Right lobe of liver (tissue), 4 donors: ENCODE measurements around the gene NEK2.

Source experiments
- POLR2A ChIP-seq: fragments of 450-650 bp; IDR thresholded peaks from one replicate; pipeline ENCODE4 v1.6.1; 2017; ENCODE audit warnings: antibody characterized with exemption, mild to moderate bottlenecking
- TF ChIP-seq, protein P1 (sequence below), 4 donors: fragments of 200-600 bp in 3 of 4; fragments of 450-650 bp in 1 of 4; IDR thresholded peaks; one replicate each; pipeline versions ENCODE4 v1.5.1 to v1.8.0; 2016 to 2022; ENCODE audit warnings: antibody characterized with exemption in 4 of 4, mild to moderate bottlenecking in 2 of 4
- donor health status: DM: no; HTN: no; CAD: no.
- donor health status: DM: no; HTN: no; CAD: no.
- donor health status: DM: no; HTN: yes; CAD: no.

DNA sequence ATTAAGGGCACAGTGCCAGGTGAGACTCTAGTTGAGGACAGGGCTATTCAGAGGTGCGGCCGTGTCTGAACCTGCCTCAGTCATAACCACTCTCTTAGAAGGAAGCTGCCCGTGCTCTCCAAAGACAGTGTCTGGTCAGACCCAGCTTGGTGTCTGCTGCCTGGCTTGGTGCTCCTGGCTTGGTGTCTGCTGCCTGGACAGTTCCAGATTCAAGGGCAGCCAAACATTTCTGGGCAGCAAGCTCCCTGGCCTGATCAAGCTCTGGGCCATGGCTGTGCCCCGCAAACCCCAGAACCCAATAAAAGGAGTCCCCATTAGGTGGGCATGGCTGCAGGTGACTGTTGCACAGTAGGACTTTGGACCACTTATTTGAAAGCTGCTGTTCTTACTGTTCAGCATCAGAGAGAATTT is 27.7 kb downstream of the NEK2 start:
- no peak for TF ChIP-seq POLR2A
- TF ChIP-seq, protein P1, sequence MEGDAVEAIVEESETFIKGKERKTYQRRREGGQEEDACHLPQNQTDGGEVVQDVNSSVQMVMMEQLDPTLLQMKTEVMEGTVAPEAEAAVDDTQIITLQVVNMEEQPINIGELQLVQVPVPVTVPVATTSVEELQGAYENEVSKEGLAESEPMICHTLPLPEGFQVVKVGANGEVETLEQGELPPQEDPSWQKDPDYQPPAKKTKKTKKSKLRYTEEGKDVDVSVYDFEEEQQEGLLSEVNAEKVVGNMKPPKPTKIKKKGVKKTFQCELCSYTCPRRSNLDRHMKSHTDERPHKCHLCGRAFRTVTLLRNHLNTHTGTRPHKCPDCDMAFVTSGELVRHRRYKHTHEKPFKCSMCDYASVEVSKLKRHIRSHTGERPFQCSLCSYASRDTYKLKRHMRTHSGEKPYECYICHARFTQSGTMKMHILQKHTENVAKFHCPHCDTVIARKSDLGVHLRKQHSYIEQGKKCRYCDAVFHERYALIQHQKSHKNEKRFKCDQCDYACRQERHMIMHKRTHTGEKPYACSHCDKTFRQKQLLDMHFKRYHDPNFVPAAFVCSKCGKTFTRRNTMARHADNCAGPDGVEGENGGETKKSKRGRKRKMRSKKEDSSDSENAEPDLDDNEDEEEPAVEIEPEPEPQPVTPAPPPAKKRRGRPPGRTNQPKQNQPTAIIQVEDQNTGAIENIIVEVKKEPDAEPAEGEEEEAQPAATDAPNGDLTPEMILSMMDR (IDR thresholded peaks at IDR 0.05): no peak
